ENCODE results near the gene PARD3.
"Not testable (repeated sequence)": the region's sequence is repeated elsewhere in the genome, so short reads cannot be mapped to it uniquely, and the experiment has no call there.

PARD3 gene

DNA sequence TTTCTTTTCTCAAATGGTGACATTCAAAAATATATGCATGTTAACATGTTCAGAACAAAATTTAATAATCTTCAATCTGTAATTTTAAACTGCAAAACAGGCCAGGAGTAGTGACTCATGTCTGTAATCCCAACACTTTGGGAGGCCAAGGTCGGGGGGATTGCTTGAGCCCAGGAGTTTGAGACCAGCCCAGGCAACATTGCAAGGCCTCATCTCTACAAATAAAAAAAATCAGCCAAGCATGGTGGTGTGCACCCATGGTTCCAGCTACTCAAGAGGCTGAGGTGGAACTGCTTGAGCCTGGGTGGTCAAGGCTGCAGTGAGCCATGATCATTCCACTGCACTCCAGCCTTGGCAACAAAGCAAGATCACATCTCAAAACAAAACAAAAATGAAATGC, 394.3 kb downstream of the PARD3 start:
- no peak for DNase-seq (ENCODE audit: low spot score)

GRCh38 chr10:34420273-34420672, 394.8 kb downstream of the PARD3 start:
- no peak for DNase-seq (ENCODE audit: low spot score)

DNA sequence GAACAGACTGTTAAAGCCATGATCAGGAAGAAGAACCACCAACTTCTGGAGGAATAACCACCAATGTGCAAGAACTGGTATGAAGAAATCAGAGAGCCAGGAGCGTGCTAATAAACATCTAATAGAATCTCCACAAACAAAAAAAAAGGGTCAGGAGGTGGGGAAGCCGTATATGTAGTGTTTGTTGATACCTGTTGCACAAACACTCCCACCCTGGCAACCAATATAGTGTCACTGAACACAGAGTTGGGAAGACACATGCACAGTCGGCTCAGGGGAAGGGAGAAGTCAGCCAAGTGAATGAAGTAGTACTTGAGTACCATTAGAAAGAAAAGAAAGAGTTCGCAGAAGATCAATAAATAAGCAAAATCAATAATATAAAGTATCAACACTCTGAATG, 400.1 kb downstream of the PARD3 start:
- DNase-seq (ENCODE audit: low spot score), result no peak

GRCh38 chr10:34413756-34414587, 401.1 kb downstream of the PARD3 start:
- DNase-seq (ENCODE audit: low spot score), result no peak

DNA sequence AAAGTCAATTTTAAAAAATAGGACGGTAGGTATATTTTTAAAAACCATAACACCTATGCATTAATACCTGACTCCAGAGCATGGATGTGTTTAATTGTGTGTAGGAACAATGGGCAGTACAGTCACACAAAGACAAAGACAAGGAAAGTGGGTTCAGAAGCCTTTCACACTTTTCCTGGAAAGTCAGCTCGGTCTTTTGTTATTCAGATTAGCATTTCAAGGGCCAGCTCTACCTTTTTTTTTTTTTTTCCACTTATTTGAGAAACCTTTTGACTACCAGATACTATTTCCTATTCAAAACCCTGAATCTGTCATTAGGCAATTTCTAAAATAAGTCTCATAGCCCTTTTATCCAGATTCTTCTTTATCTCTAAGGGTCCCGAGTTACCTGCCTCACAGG, 401.9 kb downstream of the PARD3 start:
- no peak for DNase-seq (ENCODE audit: low spot score)

- DNase-seq (ENCODE audit: low spot score), result no peak
Observed at GRCh38 chr10:34408956-34409355, 406.1 kb downstream of the PARD3 start.

GRCh38 chr10:34408381-34408780, 406.7 kb downstream of the PARD3 start:
- DNase-seq (ENCODE audit: low spot score), result no peak

GRCh38 chr10:34407324-34407805, 407.7 kb downstream of the PARD3 start:
- DNase-seq (ENCODE audit: low spot score), result no peak

- no peak for DNase-seq (ENCODE audit: low spot score)
Observed at GRCh38 chr10:34406463-34407323, 408.4 kb downstream of the PARD3 start.

DNA sequence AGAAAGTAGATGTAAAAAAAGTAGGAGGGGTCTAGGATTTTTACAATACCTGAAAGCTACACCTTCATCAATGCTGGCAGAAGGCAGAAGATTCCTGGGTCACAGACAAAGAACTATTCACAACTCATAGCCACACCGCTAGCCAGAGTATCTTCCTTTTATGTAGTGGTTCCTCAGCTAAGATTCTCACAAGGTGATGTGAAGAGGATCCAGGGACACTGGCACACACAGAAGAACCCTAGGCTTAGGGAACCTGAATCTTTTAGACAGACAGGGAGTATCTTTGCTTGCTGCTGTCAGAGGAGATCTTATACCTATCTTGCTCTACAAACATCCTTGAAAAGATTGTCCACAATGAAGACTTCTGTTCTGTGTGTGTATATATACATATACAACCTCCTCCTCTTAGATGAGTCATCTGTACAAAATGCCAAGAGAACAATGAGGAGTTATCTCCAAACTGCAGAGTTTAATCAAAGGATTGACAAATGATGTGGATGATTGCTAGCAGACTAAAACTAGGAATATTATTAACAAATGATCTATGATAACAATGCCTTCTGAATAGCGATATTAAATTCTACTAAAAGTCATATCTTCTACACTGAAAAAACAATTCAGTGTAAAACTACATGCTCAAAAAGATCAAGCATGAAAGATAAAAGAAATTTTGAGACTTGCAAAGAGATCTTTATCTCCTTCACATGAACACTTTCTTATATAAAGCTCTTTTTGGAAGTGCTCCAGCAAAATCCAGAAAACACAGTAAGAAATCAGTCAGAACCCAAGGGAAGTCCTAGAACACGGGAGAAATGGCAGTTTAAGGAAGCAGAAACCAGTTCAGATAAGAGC, 409.3 kb downstream of the PARD3 start:
- no peak for DNase-seq (ENCODE audit: low spot score)

DNA sequence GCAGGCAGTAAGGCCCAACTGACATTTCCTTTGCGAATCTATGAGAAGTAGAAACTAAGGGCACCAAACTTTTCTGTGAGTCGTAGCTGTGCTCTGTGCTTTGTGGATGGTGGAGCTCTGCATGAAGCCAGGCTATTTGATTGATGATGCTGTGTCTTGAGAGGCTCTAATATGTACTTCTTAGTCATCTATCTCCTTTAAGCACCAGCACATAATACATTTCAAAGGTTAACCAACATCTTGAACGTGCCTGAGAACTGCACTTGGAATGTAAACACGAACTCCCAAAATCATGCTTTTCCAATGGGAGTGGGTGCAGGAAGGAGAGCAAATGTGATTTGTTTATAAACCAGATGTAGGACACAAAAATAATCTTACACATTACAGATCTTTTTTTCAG, 411.6 kb downstream of the PARD3 start:
- DNase-seq (ENCODE audit: low spot score), result no peak

GRCh38 chr10:34400075-34400474, 415.0 kb downstream of the PARD3 start:
- no peak for DNase-seq (ENCODE audit: low spot score)

DNA sequence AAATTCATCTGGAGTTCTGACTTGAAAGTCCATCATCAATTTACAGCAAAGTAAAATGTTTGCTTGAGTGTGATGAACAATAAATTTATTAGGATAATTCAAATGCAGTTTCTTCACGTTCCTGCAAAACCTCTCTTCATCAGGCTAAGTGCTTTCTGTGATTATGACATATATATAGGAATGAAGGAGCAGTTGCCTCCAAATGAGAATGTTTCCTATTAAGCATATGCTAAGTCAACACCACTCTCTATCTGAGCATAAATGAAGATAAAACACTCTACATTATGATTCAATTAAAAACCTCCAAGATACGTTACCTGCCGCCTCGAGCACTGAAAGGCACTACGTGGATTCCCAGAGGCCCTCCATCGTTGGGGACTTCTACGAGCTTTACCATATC, 416.1 kb downstream of the PARD3 start:
- no peak for DNase-seq (ENCODE audit: low spot score)

DNA sequence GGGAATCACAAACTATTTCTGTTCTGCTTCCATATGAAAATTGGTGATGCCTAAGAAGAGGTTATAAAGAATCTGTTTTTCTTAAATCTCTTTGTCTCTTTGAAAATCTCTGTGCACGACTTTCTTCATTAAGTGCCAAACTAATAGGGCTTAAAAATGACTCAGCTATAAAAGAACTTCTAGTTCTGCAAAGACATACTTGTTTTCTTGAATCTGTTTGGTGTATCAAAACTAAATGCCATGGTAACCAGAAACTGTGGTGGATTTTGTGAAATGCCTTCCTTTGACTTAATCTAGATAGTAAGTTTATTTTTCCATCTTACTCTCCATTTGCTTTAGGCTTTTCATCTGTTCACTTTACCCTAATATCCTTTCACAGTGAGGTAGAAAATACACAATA, 417.8 kb downstream of the PARD3 start:
- DNase-seq (ENCODE audit: low spot score), result peak; percentile 31

DNA sequence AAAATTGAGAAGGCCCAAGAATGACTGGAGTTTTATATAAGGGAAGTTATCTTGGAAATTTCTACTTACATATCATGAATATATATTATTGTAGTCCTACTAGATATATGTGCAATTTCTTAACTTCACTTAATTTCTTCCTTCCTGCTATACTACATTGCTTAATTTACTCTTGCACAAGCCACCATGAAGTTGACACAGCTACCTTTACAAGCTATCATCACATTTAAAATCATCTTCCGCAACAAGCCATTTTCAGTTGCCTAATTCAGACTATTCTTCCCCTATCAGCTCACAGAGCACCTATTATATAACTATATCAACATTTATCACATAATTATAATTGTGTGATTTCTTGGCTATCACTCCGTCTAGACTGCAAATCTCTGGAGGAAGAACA, 418.4 kb downstream of the PARD3 start:
- DNase-seq (ENCODE audit: low spot score), result no peak

DNA sequence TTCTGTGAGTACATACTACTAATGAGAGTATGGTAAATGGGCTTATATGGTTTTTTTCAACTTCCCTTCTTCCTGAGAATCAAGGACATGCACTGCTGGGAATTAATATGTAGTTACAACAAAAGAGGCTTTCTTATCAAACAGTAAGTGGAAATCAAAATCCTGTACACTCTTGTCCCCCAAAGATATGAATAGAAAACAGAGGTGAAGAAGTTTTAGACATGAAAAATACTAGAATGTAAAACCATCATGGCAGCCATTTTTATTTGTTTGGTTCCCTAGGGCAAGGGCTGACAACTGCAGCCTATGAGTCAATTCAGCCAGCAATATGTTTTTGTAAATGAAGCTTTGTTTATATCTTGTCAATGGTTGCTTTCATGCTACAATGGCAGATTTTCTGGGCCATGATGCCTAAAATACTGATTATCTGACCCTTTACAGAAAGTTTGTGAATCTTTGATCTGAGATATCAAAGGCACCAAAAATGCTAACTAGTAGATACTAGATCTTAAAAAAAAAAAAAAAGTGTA, 422.4 kb downstream of the PARD3 start:
- DNase-seq (ENCODE audit: low spot score), result no peak

DNA sequence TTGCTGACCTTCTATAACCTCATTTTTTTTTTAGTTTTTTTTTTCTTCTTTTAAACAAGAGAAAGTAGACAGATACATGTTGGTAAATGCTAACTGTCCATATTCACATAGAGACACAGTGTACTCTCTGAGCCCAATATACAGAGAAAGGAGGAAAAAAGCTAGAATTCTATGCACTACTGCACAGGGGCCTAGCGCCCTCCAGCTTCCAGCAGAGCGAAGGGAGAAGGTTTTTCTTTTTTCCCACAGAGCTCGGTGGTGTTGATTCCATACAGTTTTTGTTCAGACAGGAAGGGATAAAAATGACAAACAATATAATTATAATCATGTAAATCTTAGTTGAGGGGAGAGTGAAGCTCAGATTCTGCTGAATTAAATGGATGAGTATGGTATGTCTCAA, 423.9 kb downstream of the PARD3 start:
- DNase-seq (ENCODE audit: low spot score), result not testable (repeated sequence)

- DNase-seq (ENCODE audit: low spot score), result no peak
Observed at GRCh38 chr10:34389801-34390200, 425.3 kb downstream of the PARD3 start.

- no peak for DNase-seq (ENCODE audit: low spot score)
Observed at GRCh38 chr10:34386921-34387320, 428.2 kb downstream of the PARD3 start.

- DNase-seq (ENCODE audit: low spot score), result no peak
Observed at GRCh38 chr10:34384372-34384771, 430.7 kb downstream of the PARD3 start.

- no peak for DNase-seq (ENCODE audit: low spot score)
Observed at GRCh38 chr10:34382626-34383025, 432.5 kb downstream of the PARD3 start.

- DNase-seq (ENCODE audit: low spot score), result no peak
Observed at GRCh38 chr10:34380856-34381255, 434.2 kb downstream of the PARD3 start.

Data from GM03348 (cell line).